Ishikawa (cell line): Measurements from ENCODE around the gene LCP2.

ENCODE experiments used
- CEBPB ChIP-seq: IDR thresholded peaks from 2 replicates; pipeline ENCODE4 v1.6.1; 2012
- CREB1 ChIP-seq: IDR thresholded peaks from 2 replicates; pipeline ENCODE4 v1.6.1; 2012; ENCODE audit warnings: low read depth
- EGR1 ChIP-seq: IDR thresholded peaks from 2 replicates; pipeline ENCODE4 v1.6.1; 2012
- EP300 ChIP-seq: IDR thresholded peaks from 2 replicates; pipeline ENCODE4 v1.6.1; 2012; ENCODE audit warnings: borderline replicate concordance
- FOXM1 ChIP-seq: IDR thresholded peaks from 2 replicates; pipeline ENCODE4 v1.6.1; 2012; ENCODE audit warnings: low read depth, borderline replicate concordance
- MAX ChIP-seq: IDR thresholded peaks from 2 replicates; pipeline ENCODE4 v1.6.1; 2012
- NFIC ChIP-seq: IDR thresholded peaks from 2 replicates; pipeline ENCODE4 v1.6.1; 2012
- RAD21 ChIP-seq: IDR thresholded peaks from 2 replicates; pipeline ENCODE4 v1.6.1; 2012; ENCODE audit warnings: low read depth
- TAF1 ChIP-seq: IDR thresholded peaks from 2 replicates; pipeline ENCODE4 v1.6.1; 2012; ENCODE audit warnings: low read depth, mild to moderate bottlenecking
- TCF12 ChIP-seq: IDR thresholded peaks from 2 replicates; pipeline ENCODE4 v1.6.1; 2012; ENCODE audit warnings: low read depth
- TEAD4 ChIP-seq: IDR thresholded peaks from 2 replicates; pipeline ENCODE4 v1.6.1; 2012
- USF1 ChIP-seq: IDR thresholded peaks from 2 replicates; pipeline ENCODE4 v1.6.1; 2012
- YY1 ChIP-seq: IDR thresholded peaks from 2 replicates; pipeline ENCODE4 v1.6.1; 2012; ENCODE audit warnings: low read depth
- ZBTB7A ChIP-seq: IDR thresholded peaks from 2 replicates; pipeline ENCODE4 v1.6.1; 2012; ENCODE audit warnings: low read depth
- TF ChIP-seq, protein P1 (sequence below): IDR thresholded peaks from 2 replicates; pipeline ENCODE4 v1.6.1; 2012; ENCODE audit warnings: low read depth, mild to moderate bottlenecking

LCP2 gene

DNA sequence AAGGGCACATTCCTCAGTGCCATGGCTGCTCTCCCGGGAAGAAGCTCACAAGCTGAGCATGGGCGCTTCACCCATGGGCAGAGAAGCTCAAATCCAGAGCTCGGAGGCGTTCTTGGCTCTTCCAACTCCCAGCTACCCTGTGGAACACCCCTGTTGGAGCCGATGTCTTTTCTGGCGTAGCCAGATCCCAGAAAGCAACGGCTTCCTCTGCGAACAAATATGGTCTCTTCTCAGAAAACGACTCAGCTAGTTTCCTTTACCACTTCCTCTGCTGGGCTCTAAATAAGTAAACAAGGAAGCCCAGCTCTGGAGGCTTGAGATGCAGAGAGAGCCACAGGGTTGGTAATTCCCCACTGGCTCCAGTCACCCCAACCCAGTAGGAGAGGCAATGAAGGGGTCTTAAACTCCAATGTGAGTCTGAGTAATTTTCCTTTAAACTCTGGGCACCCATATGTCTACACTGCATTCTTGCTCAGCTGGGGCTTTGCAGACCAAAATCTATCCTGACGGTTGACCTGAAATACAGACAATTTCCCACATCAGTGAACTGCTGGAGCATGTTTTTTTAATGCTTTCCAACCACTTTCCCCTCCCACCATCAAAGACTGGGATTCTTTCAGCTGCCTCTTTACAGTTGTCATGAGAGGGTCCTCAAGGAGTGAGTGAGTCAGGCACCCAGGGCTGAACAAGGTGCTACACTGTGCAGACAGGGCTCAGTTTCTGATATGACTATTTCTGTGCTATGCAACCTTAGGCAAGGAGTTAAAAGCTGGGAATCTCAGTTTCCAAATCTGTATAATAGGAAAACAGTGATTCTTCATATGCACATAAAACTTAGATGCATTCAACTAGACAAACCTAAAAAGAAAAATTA is at the start of gene LCP2:
TSS of gene LCP2 (minus strand) at position 189 of the 874 bp plus-strand sequence. CDS start at position 23, 166 bp downstream.
- TF ChIP-seq CEBPB = no peak
- no peak for TF ChIP-seq ZBTB7A
- no peak for TF ChIP-seq NFIC
- TF ChIP-seq EGR1 = no peak
- no peak for TF ChIP-seq MAX
- TF ChIP-seq USF1 = no peak
- TF ChIP-seq TCF12 = no peak
- TF ChIP-seq FOXM1 = no peak

GRCh38 chr5:170347022-170347567 is 49.5 kb upstream of the LCP2 start:
- TF ChIP-seq FOXM1 = no peak
- TF ChIP-seq TAF1 = no peak

DNA sequence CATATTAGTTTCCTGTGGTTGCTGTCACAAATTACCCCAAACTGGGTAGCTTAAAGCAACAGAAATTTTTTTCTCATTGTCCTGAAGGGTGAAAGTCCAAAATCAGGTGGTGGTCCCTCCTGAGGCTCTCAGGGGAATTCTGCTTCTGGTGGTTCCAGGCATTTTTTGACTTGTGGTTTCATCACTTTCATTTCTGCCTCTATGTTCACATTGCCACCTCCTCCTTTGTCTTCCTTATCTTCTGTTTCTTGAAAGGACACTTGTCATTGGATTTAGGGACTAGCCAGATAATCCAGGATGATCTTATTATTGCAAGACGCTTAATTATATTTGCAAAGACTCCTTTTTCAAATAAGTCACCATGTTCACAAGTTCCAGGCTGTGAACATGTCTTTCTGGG is 48.4 kb upstream of the LCP2 start:
- TF ChIP-seq EGR1 = no peak
- no peak for TF ChIP-seq CREB1
- no peak for TF ChIP-seq USF1
- TF ChIP-seq TCF12 = no peak
- no peak for TF ChIP-seq EP300
- no peak for TF ChIP-seq RAD21
- no peak for TF ChIP-seq ZBTB7A
- no peak for TF ChIP-seq TEAD4
- no peak for TF ChIP-seq YY1
- no peak for TF ChIP-seq TAF1
- TF ChIP-seq, protein P1, sequence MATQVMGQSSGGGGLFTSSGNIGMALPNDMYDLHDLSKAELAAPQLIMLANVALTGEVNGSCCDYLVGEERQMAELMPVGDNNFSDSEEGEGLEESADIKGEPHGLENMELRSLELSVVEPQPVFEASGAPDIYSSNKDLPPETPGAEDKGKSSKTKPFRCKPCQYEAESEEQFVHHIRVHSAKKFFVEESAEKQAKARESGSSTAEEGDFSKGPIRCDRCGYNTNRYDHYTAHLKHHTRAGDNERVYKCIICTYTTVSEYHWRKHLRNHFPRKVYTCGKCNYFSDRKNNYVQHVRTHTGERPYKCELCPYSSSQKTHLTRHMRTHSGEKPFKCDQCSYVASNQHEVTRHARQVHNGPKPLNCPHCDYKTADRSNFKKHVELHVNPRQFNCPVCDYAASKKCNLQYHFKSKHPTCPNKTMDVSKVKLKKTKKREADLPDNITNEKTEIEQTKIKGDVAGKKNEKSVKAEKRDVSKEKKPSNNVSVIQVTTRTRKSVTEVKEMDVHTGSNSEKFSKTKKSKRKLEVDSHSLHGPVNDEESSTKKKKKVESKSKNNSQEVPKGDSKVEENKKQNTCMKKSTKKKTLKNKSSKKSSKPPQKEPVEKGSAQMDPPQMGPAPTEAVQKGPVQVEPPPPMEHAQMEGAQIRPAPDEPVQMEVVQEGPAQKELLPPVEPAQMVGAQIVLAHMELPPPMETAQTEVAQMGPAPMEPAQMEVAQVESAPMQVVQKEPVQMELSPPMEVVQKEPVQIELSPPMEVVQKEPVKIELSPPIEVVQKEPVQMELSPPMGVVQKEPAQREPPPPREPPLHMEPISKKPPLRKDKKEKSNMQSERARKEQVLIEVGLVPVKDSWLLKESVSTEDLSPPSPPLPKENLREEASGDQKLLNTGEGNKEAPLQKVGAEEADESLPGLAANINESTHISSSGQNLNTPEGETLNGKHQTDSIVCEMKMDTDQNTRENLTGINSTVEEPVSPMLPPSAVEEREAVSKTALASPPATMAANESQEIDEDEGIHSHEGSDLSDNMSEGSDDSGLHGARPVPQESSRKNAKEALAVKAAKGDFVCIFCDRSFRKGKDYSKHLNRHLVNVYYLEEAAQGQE = no peak
- TF ChIP-seq CEBPB = no peak

DNA sequence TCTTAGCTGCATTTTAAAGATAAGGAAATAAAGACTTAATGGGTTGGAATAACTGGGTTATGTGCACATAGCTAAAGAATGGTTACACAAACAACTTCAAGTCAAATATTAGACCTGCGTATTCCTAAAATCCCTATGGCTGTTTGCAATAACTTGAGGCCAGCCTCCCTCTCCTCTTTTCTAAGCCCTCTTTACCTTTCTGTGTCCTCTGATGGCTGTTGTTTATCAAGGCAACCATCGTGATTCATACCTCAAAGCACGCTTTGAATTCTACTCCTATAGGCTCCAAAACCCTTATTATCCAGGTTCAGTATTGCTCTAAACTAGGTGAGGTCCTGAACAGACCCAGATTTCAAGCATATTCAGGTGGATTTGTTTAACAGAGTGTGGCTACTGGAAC is 45.6 kb upstream of the LCP2 start:
- TF ChIP-seq EP300 = no peak
- TF ChIP-seq TCF12 = no peak
- TF ChIP-seq CREB1 = no peak
- no peak for TF ChIP-seq TAF1
- TF ChIP-seq ZBTB7A = no peak
- no peak for TF ChIP-seq RAD21
- no peak for TF ChIP-seq YY1
- no peak for TF ChIP-seq NFIC
- TF ChIP-seq TEAD4 = no peak
- TF ChIP-seq, protein P1 = no peak
- no peak for TF ChIP-seq CEBPB

- TF ChIP-seq FOXM1 (no peak), CEBPB (no peak), TAF1 (no peak), CREB1 (no peak), RAD21 (no peak), YY1 (no peak), ZBTB7A (no peak), EGR1 (no peak), USF1 (no peak), EP300 (no peak), NFIC (no peak), TCF12 (no peak), MAX (no peak), TEAD4 (no peak)
- TF ChIP-seq, protein P1 = no peak
These were observed 44.7 kb upstream of the LCP2 start for GRCh38 chr5:170342153-170342725.
